ENCODE results near the gene DPP3.

Gene DPP3

GRCh38 chr11:66443602-66444001, 36.6 kb upstream of the DPP3 start:
- Histone ChIP-seq H3K79me2 (ENCODE audit: control insufficient read depth, insufficient read depth, low read length, poor library complexity) (no peaks in the 10 kb centered on the region), H3K4ac (ENCODE audit: low read depth, low read length) (no peak overlapping the region), H2BK5ac (ENCODE audit: low read depth, low read length, poor library complexity) (no peak overlapping the region), H3K27ac (ENCODE audit: low read depth, low read length) (no peak overlapping the region), H2AFZ (ENCODE audit: insufficient read depth, low read length, poor library complexity) (no peak overlapping the region), H4K91ac (ENCODE audit: low read depth, low read length) (no peak overlapping the region), H2AK5ac (ENCODE audit: low read length) (no peak overlapping the region), H3K4me2 (ENCODE audit: low read length) (no peak overlapping the region), H3K4me3 (ENCODE audit: low read depth, low read length) (no peak overlapping the region), H3K18ac (ENCODE audit: low read length) (no peak overlapping the region), H3K36me3 (ENCODE audit: control insufficient read depth in 1 of 2, insufficient read depth in 2 of 2, low read length in 2 of 2) (no peaks in the 10 kb centered on the region), H2BK12ac (ENCODE audit: low read length) (no peak overlapping the region), H3K79me1 (ENCODE audit: low read length) (peaks cover 1% of the 10 kb centered on the region), H2BK120ac (ENCODE audit: insufficient read depth, low read length, poor library complexity) (no peak overlapping the region), H3K27me3 (ENCODE audit: insufficient read depth, low read length) (no peaks in the 10 kb centered on the region), H3K4me1 (ENCODE audit: control insufficient read depth in 1 of 2, insufficient read depth in 2 of 2, low read length in 2 of 2) (peaks cover 0 to under 1% of the 10 kb centered on the region in 2 experiments), H3K14ac (ENCODE audit: low read length) (no peak overlapping the region), H4K12ac (ENCODE audit: low read depth, low read length) (no peak overlapping the region), H3K23ac (ENCODE audit: low read length) (no peak overlapping the region), H3K9ac (ENCODE audit: low read length) (no peak overlapping the region), H3K9me3 (ENCODE audit: insufficient read depth, low read depth, low read length) (peaks cover 5% of the 10 kb centered on the region), H4K8ac (ENCODE audit: low read depth, low read length) (no peak overlapping the region)
- DNase-seq: peak in 1 of 2 donors; percentile 50
- WGBS (ENCODE audit: extremely low coverage, insufficient coverage, insufficient read length): no CpG with 5 or more reads among the region's 4 CpGs

GRCh38 chr11:66447012-66447411, 33.2 kb upstream of the DPP3 start:
- no peak overlapping the region for H2BK120ac ChIP-seq (ENCODE audit: insufficient read depth, low read length, poor library complexity)

GRCh38 chr11:66448523-66448922, 31.7 kb upstream of the DPP3 start:
- Histone ChIP-seq H2AFZ (ENCODE audit: insufficient read depth, low read length, poor library complexity) (no peak overlapping the region), H4K8ac (ENCODE audit: low read depth, low read length) (no peak overlapping the region), H3K36me3 (ENCODE audit: control insufficient read depth in 1 of 2, insufficient read depth in 2 of 2, low read length in 2 of 2) (no peaks in the 10 kb centered on the region), H3K14ac (ENCODE audit: low read length) (no peak overlapping the region), H4K91ac (ENCODE audit: low read depth, low read length) (no peak overlapping the region), H3K23ac (ENCODE audit: low read length) (no peak overlapping the region), H3K27me3 (ENCODE audit: insufficient read depth, low read length) (no peaks in the 10 kb centered on the region), H3K4me1 (ENCODE audit: control insufficient read depth in 1 of 2, insufficient read depth in 2 of 2, low read length in 2 of 2) (peaks cover 0 to 2% of the 10 kb centered on the region in 2 experiments), H3K9me3 (ENCODE audit: insufficient read depth, low read depth, low read length) (peaks cover under 1% of the 10 kb centered on the region), H2BK5ac (ENCODE audit: low read depth, low read length, poor library complexity) (no peak overlapping the region), H3K18ac (ENCODE audit: low read length) (no peak overlapping the region), H2BK120ac (ENCODE audit: insufficient read depth, low read length, poor library complexity) (no peak overlapping the region), H2AK5ac (ENCODE audit: low read length) (no peak overlapping the region), H3K9ac (ENCODE audit: low read length) (no peak overlapping the region), H3K4me3 (ENCODE audit: low read depth, low read length) (no peak overlapping the region), H2BK12ac (ENCODE audit: low read length) (no peak overlapping the region), H3K4me2 (ENCODE audit: low read length) (no peak overlapping the region), H3K79me2 (ENCODE audit: control insufficient read depth, insufficient read depth, low read length, poor library complexity) (no peaks in the 10 kb centered on the region), H3K27ac (ENCODE audit: low read depth, low read length) (no peak overlapping the region), H3K4ac (ENCODE audit: low read depth, low read length) (no peak overlapping the region), H3K79me1 (ENCODE audit: low read length) (no peaks in the 10 kb centered on the region), H4K12ac (ENCODE audit: low read depth, low read length) (no peak overlapping the region)
- no peak for DNase-seq
- no CpG with 5 or more reads among the region's 4 CpGs for WGBS (ENCODE audit: extremely low coverage, insufficient coverage, insufficient read length)

More at GRCh38 chr11:66447012-66447411, 33.2 kb upstream of the DPP3 start:
- Histone ChIP-seq H3K79me1 (ENCODE audit: low read length) (no peaks in the 10 kb centered on the region), H3K4ac (ENCODE audit: low read depth, low read length) (no peak overlapping the region), H2BK5ac (ENCODE audit: low read depth, low read length, poor library complexity) (no peak overlapping the region), H2AFZ (ENCODE audit: insufficient read depth, low read length, poor library complexity) (no peak overlapping the region), H2BK12ac (ENCODE audit: low read length) (no peak overlapping the region), H3K4me3 (ENCODE audit: low read depth, low read length) (no peak overlapping the region), H3K9ac (ENCODE audit: low read length) (no peak overlapping the region), H4K91ac (ENCODE audit: low read depth, low read length) (no peak overlapping the region), H4K12ac (ENCODE audit: low read depth, low read length) (no peak overlapping the region), H4K8ac (ENCODE audit: low read depth, low read length) (no peak overlapping the region), H3K79me2 (ENCODE audit: control insufficient read depth, insufficient read depth, low read length, poor library complexity) (no peaks in the 10 kb centered on the region), H3K18ac (ENCODE audit: low read length) (no peak overlapping the region), H3K4me2 (ENCODE audit: low read length) (no peak overlapping the region), H3K27ac (ENCODE audit: low read depth, low read length) (no peak overlapping the region), H3K14ac (ENCODE audit: low read length) (no peak overlapping the region), H3K4me1 (ENCODE audit: control insufficient read depth in 1 of 2, insufficient read depth in 2 of 2, low read length in 2 of 2) (peaks cover 0 to 2% of the 10 kb centered on the region in 2 experiments), H3K36me3 (ENCODE audit: control insufficient read depth in 1 of 2, insufficient read depth in 2 of 2, low read length in 2 of 2) (no peaks in the 10 kb centered on the region), H2AK5ac (ENCODE audit: low read length) (no peak overlapping the region), H3K27me3 (ENCODE audit: insufficient read depth, low read length) (no peaks in the 10 kb centered on the region), H3K23ac (ENCODE audit: low read length) (no peak overlapping the region), H3K9me3 (ENCODE audit: insufficient read depth, low read depth, low read length) (peaks cover 5% of the 10 kb centered on the region)
- no peak for DNase-seq

- Histone ChIP-seq H2BK120ac (ENCODE audit: insufficient read depth, low read length, poor library complexity) (no peak overlapping the region), H2BK12ac (ENCODE audit: low read length) (no peak overlapping the region), H3K79me2 (ENCODE audit: control insufficient read depth, insufficient read depth, low read length, poor library complexity) (no peaks in the 10 kb centered on the region), H2AFZ (ENCODE audit: insufficient read depth, low read length, poor library complexity) (no peak overlapping the region), H3K14ac (ENCODE audit: low read length) (no peak overlapping the region), H4K91ac (ENCODE audit: low read depth, low read length) (no peak overlapping the region), H3K9me3 (ENCODE audit: insufficient read depth, low read depth, low read length) (no peaks in the 10 kb centered on the region), H3K79me1 (ENCODE audit: low read length) (no peaks in the 10 kb centered on the region), H3K27ac (ENCODE audit: low read depth, low read length) (no peak overlapping the region), H3K27me3 (ENCODE audit: insufficient read depth, low read length) (no peaks in the 10 kb centered on the region), H3K4me2 (ENCODE audit: low read length) (no peak overlapping the region), H2AK5ac (ENCODE audit: low read length) (no peak overlapping the region), H3K36me3 (ENCODE audit: control insufficient read depth in 1 of 2, insufficient read depth in 2 of 2, low read length in 2 of 2) (no peaks in the 10 kb centered on the region), H3K4me3 (ENCODE audit: low read depth, low read length) (no peak overlapping the region), H2BK5ac (ENCODE audit: low read depth, low read length, poor library complexity) (no peak overlapping the region), H3K4ac (ENCODE audit: low read depth, low read length) (no peak overlapping the region), H3K18ac (ENCODE audit: low read length) (no peak overlapping the region), H3K23ac (ENCODE audit: low read length) (no peak overlapping the region), H4K12ac (ENCODE audit: low read depth, low read length) (no peak overlapping the region), H3K4me1 (ENCODE audit: control insufficient read depth in 1 of 2, insufficient read depth in 2 of 2, low read length in 2 of 2) (peaks cover 2 to 6% of the 10 kb centered on the region in 2 experiments), H4K8ac (ENCODE audit: low read depth, low read length) (no peak overlapping the region), H3K9ac (ENCODE audit: low read length) (no peak overlapping the region)
- WGBS (ENCODE audit: extremely low coverage, insufficient coverage, insufficient read length): no CpG with 5 or more reads among the region's 4 CpGs
- no peak for DNase-seq
Measured at GRCh38 chr11:66450560-66450959, 29.7 kb upstream of the DPP3 start.
